SK-N-SH (cell line): Measurements from ENCODE around the gene FNTB.

Experiments
- EP300 ChIP-seq, 2 experiments: IDR thresholded peaks; 2 replicates each; pipeline versions ENCODE4 v1.4.0 to v1.6.1; 2012; ENCODE audit warnings: borderline replicate concordance in 1 of 2, low read depth in 1 of 2, low read length in 1 of 2
- GATA2 ChIP-seq: sonication (generic); formaldehyde crosslinking; IDR thresholded peaks from 2 replicates; pipeline ENCODE4 v1.5.0; 2020; ENCODE audit warnings: mild to moderate bottlenecking, missing genetic modification reagents
- POLR2AphosphoS5 ChIP-seq: IDR thresholded peaks from 2 replicates; pipeline ENCODE4 v1.6.1; 2012; ENCODE audit warnings: low read depth, low read length
- TF ChIP-seq, protein P1 (sequence below): fragments of 200-600 bp; sonication (generic); IDR thresholded peaks from 2 replicates; pipeline ENCODE4 v1.6.1; 2017; ENCODE audit warnings: antibody characterized with exemption, mild to moderate bottlenecking, moderate library complexity
- TF ChIP-seq, protein P2 (sequence below): IDR thresholded peaks from 2 replicates; pipeline ENCODE4 v1.4.0; 2012; ENCODE audit warnings: low read depth, borderline replicate concordance
- TF ChIP-seq, protein P3 (sequence below): IDR thresholded peaks from 2 replicates; pipeline ENCODE4 v1.6.1; 2012; ENCODE audit warnings: mild to moderate bottlenecking, low read depth, low read length, moderate library complexity

DNA sequence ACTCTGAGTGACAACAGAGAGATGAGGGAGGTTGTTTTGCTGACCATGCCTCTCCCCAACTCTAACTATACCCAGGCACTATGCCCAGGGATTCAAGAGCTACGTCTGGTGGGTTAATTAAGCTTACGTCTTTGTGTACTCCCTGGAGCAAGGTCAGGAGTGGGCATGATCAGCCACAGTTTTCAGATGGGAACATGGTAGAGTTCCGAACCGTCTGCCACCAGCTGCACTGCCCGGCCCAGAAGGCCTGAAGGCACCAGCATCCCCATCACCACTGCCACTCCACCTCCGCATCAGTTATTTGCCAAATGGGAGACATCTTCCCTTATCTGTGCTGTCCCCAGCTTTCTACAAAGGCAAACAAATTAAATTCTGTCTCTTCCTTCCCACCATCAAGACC lies 33.0 kb upstream of the FNTB start:
- TF ChIP-seq, protein P1, sequence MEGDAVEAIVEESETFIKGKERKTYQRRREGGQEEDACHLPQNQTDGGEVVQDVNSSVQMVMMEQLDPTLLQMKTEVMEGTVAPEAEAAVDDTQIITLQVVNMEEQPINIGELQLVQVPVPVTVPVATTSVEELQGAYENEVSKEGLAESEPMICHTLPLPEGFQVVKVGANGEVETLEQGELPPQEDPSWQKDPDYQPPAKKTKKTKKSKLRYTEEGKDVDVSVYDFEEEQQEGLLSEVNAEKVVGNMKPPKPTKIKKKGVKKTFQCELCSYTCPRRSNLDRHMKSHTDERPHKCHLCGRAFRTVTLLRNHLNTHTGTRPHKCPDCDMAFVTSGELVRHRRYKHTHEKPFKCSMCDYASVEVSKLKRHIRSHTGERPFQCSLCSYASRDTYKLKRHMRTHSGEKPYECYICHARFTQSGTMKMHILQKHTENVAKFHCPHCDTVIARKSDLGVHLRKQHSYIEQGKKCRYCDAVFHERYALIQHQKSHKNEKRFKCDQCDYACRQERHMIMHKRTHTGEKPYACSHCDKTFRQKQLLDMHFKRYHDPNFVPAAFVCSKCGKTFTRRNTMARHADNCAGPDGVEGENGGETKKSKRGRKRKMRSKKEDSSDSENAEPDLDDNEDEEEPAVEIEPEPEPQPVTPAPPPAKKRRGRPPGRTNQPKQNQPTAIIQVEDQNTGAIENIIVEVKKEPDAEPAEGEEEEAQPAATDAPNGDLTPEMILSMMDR = no peak
- TF ChIP-seq, protein P2, sequence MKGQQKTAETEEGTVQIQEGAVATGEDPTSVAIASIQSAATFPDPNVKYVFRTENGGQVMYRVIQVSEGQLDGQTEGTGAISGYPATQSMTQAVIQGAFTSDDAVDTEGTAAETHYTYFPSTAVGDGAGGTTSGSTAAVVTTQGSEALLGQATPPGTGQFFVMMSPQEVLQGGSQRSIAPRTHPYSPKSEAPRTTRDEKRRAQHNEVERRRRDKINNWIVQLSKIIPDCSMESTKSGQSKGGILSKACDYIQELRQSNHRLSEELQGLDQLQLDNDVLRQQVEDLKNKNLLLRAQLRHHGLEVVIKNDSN = no peak
- no peak; a peak in 1 of 4 replicates for TF ChIP-seq EP300 (IDR thresholded peaks at IDR 0.05; ENCODE audit: borderline replicate concordance in 1 of 2, low read depth in 1 of 2, low read length in 1 of 2)
- TF ChIP-seq POLR2AphosphoS5 = no peak
- TF ChIP-seq, protein P3, sequence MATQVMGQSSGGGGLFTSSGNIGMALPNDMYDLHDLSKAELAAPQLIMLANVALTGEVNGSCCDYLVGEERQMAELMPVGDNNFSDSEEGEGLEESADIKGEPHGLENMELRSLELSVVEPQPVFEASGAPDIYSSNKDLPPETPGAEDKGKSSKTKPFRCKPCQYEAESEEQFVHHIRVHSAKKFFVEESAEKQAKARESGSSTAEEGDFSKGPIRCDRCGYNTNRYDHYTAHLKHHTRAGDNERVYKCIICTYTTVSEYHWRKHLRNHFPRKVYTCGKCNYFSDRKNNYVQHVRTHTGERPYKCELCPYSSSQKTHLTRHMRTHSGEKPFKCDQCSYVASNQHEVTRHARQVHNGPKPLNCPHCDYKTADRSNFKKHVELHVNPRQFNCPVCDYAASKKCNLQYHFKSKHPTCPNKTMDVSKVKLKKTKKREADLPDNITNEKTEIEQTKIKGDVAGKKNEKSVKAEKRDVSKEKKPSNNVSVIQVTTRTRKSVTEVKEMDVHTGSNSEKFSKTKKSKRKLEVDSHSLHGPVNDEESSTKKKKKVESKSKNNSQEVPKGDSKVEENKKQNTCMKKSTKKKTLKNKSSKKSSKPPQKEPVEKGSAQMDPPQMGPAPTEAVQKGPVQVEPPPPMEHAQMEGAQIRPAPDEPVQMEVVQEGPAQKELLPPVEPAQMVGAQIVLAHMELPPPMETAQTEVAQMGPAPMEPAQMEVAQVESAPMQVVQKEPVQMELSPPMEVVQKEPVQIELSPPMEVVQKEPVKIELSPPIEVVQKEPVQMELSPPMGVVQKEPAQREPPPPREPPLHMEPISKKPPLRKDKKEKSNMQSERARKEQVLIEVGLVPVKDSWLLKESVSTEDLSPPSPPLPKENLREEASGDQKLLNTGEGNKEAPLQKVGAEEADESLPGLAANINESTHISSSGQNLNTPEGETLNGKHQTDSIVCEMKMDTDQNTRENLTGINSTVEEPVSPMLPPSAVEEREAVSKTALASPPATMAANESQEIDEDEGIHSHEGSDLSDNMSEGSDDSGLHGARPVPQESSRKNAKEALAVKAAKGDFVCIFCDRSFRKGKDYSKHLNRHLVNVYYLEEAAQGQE = no peak
- peak; percentile 16; the same call in 1 of the 2 replicates for TF ChIP-seq GATA2 (CRISPR knock-in tag)
